Body of pancreas (tissue), 4 donors: ENCODE measurements around the gene MEOX2. TPM values are rescaled to one million over a fixed set of nuclear protein-coding genes. Genes with fewer than 3 reads are reported as not detected.

Experiments
- ATAC-seq: fragments of 150-250 bp; one replicate; pipeline ENCODE4 v1.9.1; 2016
- DNase-seq, 4 donors: peaks; one replicate each; pipeline ENCODE4 v3.0.0-alpha.2; 2019
- H3K27ac ChIP-seq, 4 donors: fragments of 200-600 bp; sonication (generic); 1 replicate in 3 of 4; 2 replicates in 1 of 4; pipeline versions ENCODE4 v1.5.1 to v1.6.1; 2016 to 2019; ENCODE audit warnings: mild to moderate bottlenecking in 1 of 4, mixed read lengths in 1 of 4, moderate library complexity in 1 of 4
- H3K27me3 ChIP-seq, 2 donors: fragments of 200-600 bp; sonication (generic); one replicate each; pipeline ENCODE4 v1.6.0; 2016; ENCODE audit warnings: mild to moderate bottlenecking in 1 of 2
- H3K36me3 ChIP-seq, 2 donors: fragments of 200-600 bp; sonication (generic); replicated peaks in 1 of 2; 2 replicates each; pipeline ENCODE4 v1.5.1; 2016; ENCODE audit warnings: low read depth in 2 of 2; ENCODE audit not compliant: insufficient read depth in 1 of 2
- H3K4me1 ChIP-seq: fragments of 200-600 bp; sonication (generic); one replicate; pipeline ENCODE4 v1.6.0; 2016
- H3K4me3 ChIP-seq, 2 donors: fragments of 200-600 bp; sonication (generic); 1 replicate in 1 of 2; 2 replicates in 1 of 2; pipeline ENCODE4 v1.5.1; 2016 to 2019
- H3K9me3 ChIP-seq, 3 donors: fragments of 200-600 bp; sonication (generic); 1 replicate in 2 of 3; 2 replicates in 1 of 3; pipeline ENCODE4 v1.5.1; 2016
- POLR2A ChIP-seq, 3 donors: fragments of 450-650 bp; IDR thresholded peaks; one replicate each; pipeline ENCODE4 v1.6.1; 2016; ENCODE audit warnings: antibody characterized with exemption in 3 of 3, mild to moderate bottlenecking in 2 of 3
- WGBS, 2 donors: methylation state at CpG; one replicate each; pipeline ENCODE4 v1.1.5; 2017; 5-methylcytosine and 5-hydroxymethylcytosine counted together
- intact Hi-C: fragments of 100-400 bp; cut with DNase I; formaldehyde crosslinking; loops from one replicate; pipeline ENCODE4 v1.15.1; 2023
- total RNA-seq, 2 donors: library from RNA; depleted of rRNA; stranded (reverse); fragments of >200 nt; gene quantifications; one replicate each; pipeline ENCODE4 v1.1.0, GENCODE V29; 2016
- TF ChIP-seq, protein P1 (sequence below), 7 experiments: fragments of 450-650 bp in 4 of 7; fragments of 200-600 bp in 3 of 7; sonication (generic) in 3 of 7; IDR thresholded peaks; one replicate each; pipeline ENCODE4 v1.5.1; 2016 to 2019; ENCODE audit warnings: antibody characterized with exemption in 7 of 7

The MEOX2 gene
- total RNA-seq, 2 donors from 2014 or later: 0.66 to 8.0 TPM

DNA sequence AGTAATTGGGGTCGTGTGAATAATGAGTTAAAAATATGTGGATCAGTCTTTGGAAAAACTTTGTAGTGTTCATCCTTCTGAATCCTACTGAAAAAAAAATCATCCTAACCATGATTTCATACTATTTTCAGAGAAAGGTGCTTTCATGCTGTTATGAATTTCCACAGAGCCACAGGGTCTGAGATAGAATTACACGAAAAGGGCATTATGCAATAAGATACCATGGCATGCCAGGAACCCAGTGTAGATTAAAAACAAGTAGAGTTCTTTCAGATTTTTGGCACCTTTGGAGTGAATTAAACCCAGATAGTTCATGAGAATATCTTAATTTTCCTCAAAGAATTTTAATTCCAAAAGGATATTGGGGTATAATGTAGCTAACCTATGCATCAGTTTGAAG is 77.2 kb downstream of the MEOX2 start:
- no peaks in the 10 kb centered on the region for H3K9me3 ChIP-seq
- intact Hi-C loops: no loop called here
- ATAC-seq (no peak), DNase-seq (no peak)
- H3K4me3 ChIP-seq: no peak overlapping the region
- TF ChIP-seq, protein P1, sequence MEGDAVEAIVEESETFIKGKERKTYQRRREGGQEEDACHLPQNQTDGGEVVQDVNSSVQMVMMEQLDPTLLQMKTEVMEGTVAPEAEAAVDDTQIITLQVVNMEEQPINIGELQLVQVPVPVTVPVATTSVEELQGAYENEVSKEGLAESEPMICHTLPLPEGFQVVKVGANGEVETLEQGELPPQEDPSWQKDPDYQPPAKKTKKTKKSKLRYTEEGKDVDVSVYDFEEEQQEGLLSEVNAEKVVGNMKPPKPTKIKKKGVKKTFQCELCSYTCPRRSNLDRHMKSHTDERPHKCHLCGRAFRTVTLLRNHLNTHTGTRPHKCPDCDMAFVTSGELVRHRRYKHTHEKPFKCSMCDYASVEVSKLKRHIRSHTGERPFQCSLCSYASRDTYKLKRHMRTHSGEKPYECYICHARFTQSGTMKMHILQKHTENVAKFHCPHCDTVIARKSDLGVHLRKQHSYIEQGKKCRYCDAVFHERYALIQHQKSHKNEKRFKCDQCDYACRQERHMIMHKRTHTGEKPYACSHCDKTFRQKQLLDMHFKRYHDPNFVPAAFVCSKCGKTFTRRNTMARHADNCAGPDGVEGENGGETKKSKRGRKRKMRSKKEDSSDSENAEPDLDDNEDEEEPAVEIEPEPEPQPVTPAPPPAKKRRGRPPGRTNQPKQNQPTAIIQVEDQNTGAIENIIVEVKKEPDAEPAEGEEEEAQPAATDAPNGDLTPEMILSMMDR (IDR thresholded peaks at IDR 0.05): no peak
- no peak for TF ChIP-seq POLR2A (IDR thresholded peaks at IDR 0.05)
- no peaks in the 10 kb centered on the region for H3K27me3 ChIP-seq
- no peak overlapping the region for H3K27ac ChIP-seq
- no peaks in the 10 kb centered on the region for H3K36me3 ChIP-seq
- WGBS, 2 donors: 50 to 55% methylated on average over 2 of the region's 2 CpGs
- H3K4me1 ChIP-seq: no peaks in the 10 kb centered on the region

DNA sequence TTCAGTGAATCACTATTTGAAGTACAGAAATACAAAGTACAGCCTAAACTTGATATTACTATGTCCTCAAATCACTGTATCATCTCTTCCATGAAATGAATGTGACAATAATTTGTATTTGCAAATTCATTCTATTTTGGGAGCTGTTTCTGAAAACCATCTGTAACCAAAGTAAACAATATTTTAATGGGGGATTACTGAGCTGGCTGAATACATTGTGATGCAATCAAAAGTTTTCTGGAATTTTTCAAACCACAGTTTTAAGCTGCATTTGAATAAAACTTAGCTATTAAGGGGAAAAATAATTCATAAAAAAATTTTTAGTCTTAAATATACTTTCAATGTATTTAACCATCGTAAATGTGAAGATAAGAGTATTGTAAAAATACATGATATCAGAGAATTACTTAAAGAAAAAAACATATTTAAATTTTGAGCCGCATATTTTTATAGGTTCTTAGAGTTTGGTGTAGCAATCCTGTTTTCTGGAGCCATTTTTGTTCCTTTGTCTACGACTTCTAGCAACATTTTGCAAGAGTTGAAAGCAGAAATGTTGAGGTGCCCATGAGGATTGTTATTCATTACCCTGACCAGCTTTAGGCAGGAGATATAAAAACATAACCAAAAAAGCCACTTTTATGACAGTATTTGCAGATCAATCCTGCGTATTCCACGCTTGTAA is 78.8 kb downstream of the MEOX2 start:
- no peak for DNase-seq
- H3K27me3 ChIP-seq: no peaks in the 10 kb centered on the region
- H3K4me1 ChIP-seq: no peaks in the 10 kb centered on the region
- no peak overlapping the region for H3K4me3 ChIP-seq
- no peak for ATAC-seq
- TF ChIP-seq, protein P1 (IDR thresholded peaks at IDR 0.05): no peak
- TF ChIP-seq POLR2A (IDR thresholded peaks at IDR 0.05): no peak
- WGBS, 2 donors: 72% methylated on average over 5 of the region's 5 CpGs
- intact Hi-C loops: no loop called here
- H3K9me3 ChIP-seq: no peaks in the 10 kb centered on the region
- H3K36me3 ChIP-seq: no peaks in the 10 kb centered on the region
- H3K27ac ChIP-seq: no peak overlapping the region

DNA sequence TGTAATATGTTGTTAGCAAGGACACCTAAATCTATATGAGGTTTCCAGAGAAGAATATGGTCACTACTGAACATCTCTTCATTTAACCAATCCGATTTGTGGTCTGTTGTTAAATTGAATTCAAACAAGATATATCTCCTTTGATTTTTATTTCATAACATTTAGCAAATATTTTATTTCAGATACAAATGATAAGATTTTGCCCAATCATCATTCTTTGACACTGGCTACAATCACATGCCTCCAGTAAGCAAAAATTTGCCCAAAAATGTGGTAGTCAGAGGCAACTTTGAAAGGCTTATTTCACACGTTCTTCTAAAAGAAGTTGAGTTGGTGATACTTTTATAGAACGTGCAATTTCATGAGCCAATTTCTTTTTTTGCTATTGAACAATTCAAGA is 79.9 kb downstream of the MEOX2 start:
- Histone ChIP-seq H3K9me3 (no peaks in the 10 kb centered on the region), H3K36me3 (no peaks in the 10 kb centered on the region), H3K4me1 (no peaks in the 10 kb centered on the region), H3K4me3 (no peak overlapping the region), H3K27me3 (no peaks in the 10 kb centered on the region), H3K27ac (no peak overlapping the region)
- DNase-seq: no peak
- intact Hi-C loops: no loop called here
- TF ChIP-seq POLR2A (IDR thresholded peaks at IDR 0.05): no peak
- TF ChIP-seq, protein P1 (IDR thresholded peaks at IDR 0.05): no peak
- ATAC-seq: no peak
- 41 to 60% methylated on average over 3 of the region's 3 CpGs for WGBS, 2 donors

DNA sequence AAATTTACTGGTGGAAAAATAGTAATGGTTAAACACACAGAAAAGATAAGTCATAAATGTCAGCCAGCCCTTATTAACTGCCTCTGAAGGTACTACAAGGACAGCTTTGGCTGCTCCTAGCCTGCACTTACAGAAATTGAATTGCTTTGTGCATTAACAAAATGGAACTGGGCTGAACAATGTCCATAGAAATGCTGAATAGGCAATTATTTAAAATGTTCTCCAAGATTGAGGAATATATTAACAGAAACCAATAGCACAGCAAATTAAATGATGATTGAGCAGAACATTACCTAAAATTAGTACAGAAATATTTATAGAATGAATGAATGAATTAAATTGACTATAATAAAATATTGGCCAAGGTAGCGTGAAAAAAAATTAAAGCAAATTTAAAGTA is 82.3 kb downstream of the MEOX2 start:
- no peaks in the 10 kb centered on the region for H3K4me1 ChIP-seq
- WGBS, 2 donors: 80 to 98% methylated on average over 1 of the region's 1 CpG
- H3K9me3 ChIP-seq: no peaks in the 10 kb centered on the region
- ATAC-seq: no peak
- H3K27me3 ChIP-seq: no peaks in the 10 kb centered on the region
- DNase-seq: no peak
- no peak overlapping the region for H3K4me3 ChIP-seq
- intact Hi-C loops: no loop called here
- TF ChIP-seq, protein P1 (IDR thresholded peaks at IDR 0.05): no peak
- TF ChIP-seq POLR2A (IDR thresholded peaks at IDR 0.05): no peak
- H3K36me3 ChIP-seq: no peaks in the 10 kb centered on the region
- H3K27ac ChIP-seq: no peak overlapping the region

DNA sequence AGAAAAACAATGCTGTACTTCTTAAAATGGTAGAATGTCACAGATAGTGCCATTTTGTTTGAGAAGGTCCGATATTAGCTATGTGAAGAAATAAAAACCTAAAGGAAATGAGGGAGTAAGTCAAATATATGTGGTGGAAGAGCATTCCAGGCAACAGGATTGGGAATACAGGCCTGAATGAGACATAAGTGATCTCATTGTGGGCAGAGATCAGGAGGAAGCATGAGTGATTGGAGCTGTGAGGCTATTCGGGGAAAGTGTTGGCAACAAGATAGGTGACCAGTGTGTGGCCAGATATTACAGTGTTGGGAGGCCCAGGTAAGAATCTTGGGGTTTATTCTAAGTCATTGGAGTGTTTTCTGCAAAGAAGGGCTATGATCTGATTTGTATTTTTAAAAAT is 83.4 kb downstream of the MEOX2 start:
- intact Hi-C loops: no loop called here
- no peaks in the 10 kb centered on the region for H3K9me3 ChIP-seq
- H3K27me3 ChIP-seq: no peaks in the 10 kb centered on the region
- DNase-seq (no peak), ATAC-seq (no peak)
- H3K36me3 ChIP-seq: no peaks in the 10 kb centered on the region
- H3K27ac ChIP-seq: no peak overlapping the region
- no peak overlapping the region for H3K4me3 ChIP-seq
- no peaks in the 10 kb centered on the region for H3K4me1 ChIP-seq
- WGBS, 2 donors: 31 to 74% methylated on average over 2 of the region's 2 CpGs
- TF ChIP-seq, protein P1 (IDR thresholded peaks at IDR 0.05): no peak
- TF ChIP-seq POLR2A (IDR thresholded peaks at IDR 0.05): no peak
